Neural cell (in vitro differentiated cells): ENCODE results near the gene GPS1. TPM values are rescaled to one million over a fixed set of nuclear protein-coding genes. Genes with fewer than 3 reads are reported as not detected.

ENCODE experiments used
- H2AFZ ChIP-seq: fragments of 200-600, 300-800 bp; sonication (generic), shearing (Covaris generic); 2 replicates; pipeline ENCODE4 v1.6.0; 2014; ENCODE audit warnings: low read depth, mild to moderate bottlenecking, antibody characterized with exemption, low read length, moderate library complexity
- H3F3A ChIP-seq: fragments of 200-600 bp; shearing (Covaris generic); 2 replicates; pipeline ENCODE4 v1.6.1; 2016; ENCODE audit warnings: mild to moderate bottlenecking, moderate library complexity, mixed read lengths, antibody characterized with exemption, low read length; ENCODE audit not compliant: insufficient read depth, poor library complexity, severe bottlenecking
- H3K27ac ChIP-seq: fragments of 200-600, 300-800 bp; sonication (generic), shearing (Covaris generic); 2 replicates; pipeline ENCODE4 v1.5.1; 2014; ENCODE audit warnings: mild to moderate bottlenecking, low read length, moderate library complexity
- H3K27me3 ChIP-seq: fragments of 300-800, 200-600 bp; sonication (generic), shearing (Covaris generic); 2 replicates; pipeline ENCODE4 v1.6.0; 2014; ENCODE audit warnings: mild to moderate bottlenecking, low read depth, low read length, moderate library complexity; ENCODE audit not compliant: insufficient read depth
- H3K36me3 ChIP-seq: fragments of 300-800, 200-600 bp; sonication (generic), shearing (Covaris generic); 2 replicates; pipeline ENCODE4 v1.5.1; 2014; ENCODE audit warnings: mild to moderate bottlenecking, antibody characterized with exemption, low read length, moderate library complexity; ENCODE audit not compliant: insufficient read depth
- H3K4me2 ChIP-seq: fragments of 300-800, 200-600 bp; sonication (generic), shearing (Covaris generic); 2 replicates; pipeline ENCODE4 v1.6.0; 2014; ENCODE audit warnings: mild to moderate bottlenecking, low read length
- H3K4me3 ChIP-seq: fragments of 300-800, 200-600 bp; sonication (generic), shearing (Covaris generic); 2 replicates; pipeline ENCODE4 v1.5.1; 2014; ENCODE audit warnings: mild to moderate bottlenecking, low read length, moderate library complexity
- H3K79me2 ChIP-seq: fragments of 200-600 bp; shearing (Covaris generic); replicated peaks from 2 replicates; pipeline ENCODE4 v1.6.0; 2014; ENCODE audit warnings: mild to moderate bottlenecking, low read length, moderate library complexity; ENCODE audit not compliant: insufficient read depth
- H3K9ac ChIP-seq: fragments of 300-800, 200-600 bp; sonication (generic), shearing (Covaris generic); 2 replicates; pipeline ENCODE4 v1.6.1; 2016; ENCODE audit warnings: mild to moderate bottlenecking, low read length, mixed read lengths
- H3K9me2 ChIP-seq: fragments of 200-600 bp; shearing (Covaris generic); 2 replicates; pipeline ENCODE4 v1.6.1; 2016; ENCODE audit warnings: mild to moderate bottlenecking, low read length, mixed read lengths; ENCODE audit not compliant: insufficient read depth
- H3K9me3 ChIP-seq: fragments of 200-600, 300-800 bp; sonication (generic), shearing (Covaris generic); 2 replicates; pipeline ENCODE4 v1.6.1; 2016; ENCODE audit warnings: mild to moderate bottlenecking, mixed run types, low read length, moderate library complexity, mixed read lengths
- H4K20me1 ChIP-seq: fragments of 200-600 bp; shearing (Covaris generic); 2 replicates; pipeline ENCODE4 v1.6.1; 2016; ENCODE audit warnings: mild to moderate bottlenecking, mixed run types; ENCODE audit not compliant: insufficient read depth
- CTCF ChIP-seq: fragments of 450-650 bp; IDR thresholded peaks from 2 replicates; pipeline ENCODE4 v1.5.1; 2014; ENCODE audit warnings: antibody characterized with exemption, mild to moderate bottlenecking, moderate library complexity; ENCODE audit not compliant: poor library complexity, severe bottlenecking
- EP300 ChIP-seq: fragments of 450-650 bp; conservative IDR thresholded peaks from 2 replicates; pipeline ENCODE4 v1.6.1; 2014; ENCODE audit warnings: antibody characterized with exemption, mild to moderate bottlenecking, moderate library complexity; ENCODE audit not compliant: poor library complexity, severe bottlenecking
- EZH2 ChIP-seq: fragments of 200-600, 300-800 bp; shearing (Covaris generic), sonication (generic); IDR thresholded peaks from 2 replicates; pipeline ENCODE4 v1.6.1; 2014; ENCODE audit warnings: antibody characterized with exemption, low read length, borderline replicate concordance, mild to moderate bottlenecking; ENCODE audit not compliant: insufficient read depth, poor library complexity, severe bottlenecking
- MXI1 ChIP-seq: fragments of 450-650 bp; conservative IDR thresholded peaks from 2 replicates; pipeline ENCODE4 v1.6.1; 2014; ENCODE audit warnings: antibody characterized with exemption, mild to moderate bottlenecking; ENCODE audit not compliant: poor library complexity, severe bottlenecking
- POLR2AphosphoS5 ChIP-seq: IDR thresholded peaks from 2 replicates; pipeline ENCODE4 v1.6.1; 2012
- RAD21 ChIP-seq: fragments of 450-650 bp; conservative IDR thresholded peaks from 2 replicates; pipeline ENCODE4 v1.6.1; 2014; ENCODE audit warnings: antibody characterized with exemption, mild to moderate bottlenecking, moderate library complexity
- SMC3 ChIP-seq: fragments of 450-650 bp; conservative IDR thresholded peaks from 2 replicates; pipeline ENCODE4 v1.6.1; 2014; ENCODE audit warnings: antibody characterized with exemption, mild to moderate bottlenecking, moderate library complexity; ENCODE audit not compliant: poor library complexity
- TAF1 ChIP-seq: IDR thresholded peaks from 2 replicates; pipeline ENCODE4 v1.6.1; 2012; ENCODE audit warnings: low read depth
- polyA plus RNA-seq: library from polyadenylated mRNA; depleted of rRNA; stranded (reverse); fragments of >200 nt; gene quantifications from 2 replicates; pipeline ENCODE4 v1.2.3, GENCODE V29; 2014
- TF ChIP-seq, protein P1 (sequence below): IDR thresholded peaks from 2 replicates; pipeline ENCODE4 v1.6.1; 2012; ENCODE audit warnings: borderline replicate concordance

Gene GPS1
- polyA plus RNA-seq, 1 donor from 2014 or later, result 170 TPM

DNA sequence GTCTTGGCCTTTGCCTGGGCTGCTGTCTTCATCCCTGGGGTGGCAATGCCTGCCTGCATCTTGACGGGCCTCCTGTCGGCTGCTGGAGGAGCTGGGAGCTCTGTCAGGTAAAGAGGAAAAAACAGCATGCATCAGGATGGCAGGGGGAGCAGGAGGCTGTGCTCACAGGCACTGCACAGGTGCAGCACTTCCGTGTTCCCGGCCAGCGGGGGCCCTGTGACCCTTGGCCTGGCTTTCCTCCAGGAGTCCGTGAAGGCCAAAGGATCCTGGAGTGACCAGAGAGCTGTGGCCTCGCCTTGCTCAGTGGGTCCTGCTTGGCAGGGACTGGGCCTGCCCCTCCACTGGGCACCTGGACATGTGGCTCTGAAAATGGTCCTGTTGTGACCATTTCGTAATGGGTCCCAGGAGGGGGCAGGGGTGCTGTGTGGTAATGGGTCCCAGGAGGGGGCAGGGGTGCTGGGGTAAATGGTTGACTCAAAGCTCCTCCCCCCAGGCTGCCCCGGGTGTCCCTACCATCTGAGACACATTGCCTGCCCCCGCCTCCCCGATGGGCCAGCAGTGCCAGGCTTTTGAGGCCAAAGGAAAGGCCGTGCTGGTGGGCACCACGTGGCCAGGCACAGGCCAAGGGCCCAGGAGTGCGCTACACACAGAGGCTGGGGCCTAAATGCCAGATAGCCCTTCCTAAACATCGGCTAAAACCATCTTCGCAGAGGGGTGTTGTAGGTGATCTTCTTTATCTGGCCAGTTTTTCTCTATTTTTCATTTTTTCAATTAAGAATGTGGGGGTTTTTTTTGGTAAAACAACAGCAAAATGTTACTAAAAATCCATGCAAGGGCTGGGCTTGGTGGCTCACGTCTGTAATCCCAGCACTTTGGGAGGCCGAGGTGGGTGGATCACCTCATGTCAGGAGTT lies 50.3 kb downstream of the GPS1 start:
- no peaks in the 10 kb centered on the region for H4K20me1 ChIP-seq
- no peaks in the 10 kb centered on the region for H3K9me2 ChIP-seq
- H3F3A ChIP-seq, result no peaks in the 10 kb centered on the region
- no peak overlapping the region for H3K27ac ChIP-seq
- no peak overlapping the region for H2AFZ ChIP-seq
- H3K9me3 ChIP-seq, result no peaks in the 10 kb centered on the region
- TF ChIP-seq RAD21 (no peak), POLR2AphosphoS5 (no peak), TAF1 (no peak), MXI1 (no peak), EP300 (no peak), SMC3 (no peak), CTCF (no peak), EZH2 (no peak)
- TF ChIP-seq, protein P1, sequence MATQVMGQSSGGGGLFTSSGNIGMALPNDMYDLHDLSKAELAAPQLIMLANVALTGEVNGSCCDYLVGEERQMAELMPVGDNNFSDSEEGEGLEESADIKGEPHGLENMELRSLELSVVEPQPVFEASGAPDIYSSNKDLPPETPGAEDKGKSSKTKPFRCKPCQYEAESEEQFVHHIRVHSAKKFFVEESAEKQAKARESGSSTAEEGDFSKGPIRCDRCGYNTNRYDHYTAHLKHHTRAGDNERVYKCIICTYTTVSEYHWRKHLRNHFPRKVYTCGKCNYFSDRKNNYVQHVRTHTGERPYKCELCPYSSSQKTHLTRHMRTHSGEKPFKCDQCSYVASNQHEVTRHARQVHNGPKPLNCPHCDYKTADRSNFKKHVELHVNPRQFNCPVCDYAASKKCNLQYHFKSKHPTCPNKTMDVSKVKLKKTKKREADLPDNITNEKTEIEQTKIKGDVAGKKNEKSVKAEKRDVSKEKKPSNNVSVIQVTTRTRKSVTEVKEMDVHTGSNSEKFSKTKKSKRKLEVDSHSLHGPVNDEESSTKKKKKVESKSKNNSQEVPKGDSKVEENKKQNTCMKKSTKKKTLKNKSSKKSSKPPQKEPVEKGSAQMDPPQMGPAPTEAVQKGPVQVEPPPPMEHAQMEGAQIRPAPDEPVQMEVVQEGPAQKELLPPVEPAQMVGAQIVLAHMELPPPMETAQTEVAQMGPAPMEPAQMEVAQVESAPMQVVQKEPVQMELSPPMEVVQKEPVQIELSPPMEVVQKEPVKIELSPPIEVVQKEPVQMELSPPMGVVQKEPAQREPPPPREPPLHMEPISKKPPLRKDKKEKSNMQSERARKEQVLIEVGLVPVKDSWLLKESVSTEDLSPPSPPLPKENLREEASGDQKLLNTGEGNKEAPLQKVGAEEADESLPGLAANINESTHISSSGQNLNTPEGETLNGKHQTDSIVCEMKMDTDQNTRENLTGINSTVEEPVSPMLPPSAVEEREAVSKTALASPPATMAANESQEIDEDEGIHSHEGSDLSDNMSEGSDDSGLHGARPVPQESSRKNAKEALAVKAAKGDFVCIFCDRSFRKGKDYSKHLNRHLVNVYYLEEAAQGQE, result no peak
- H3K36me3 ChIP-seq, result no peaks in the 10 kb centered on the region
- no peak overlapping the region for H3K9ac ChIP-seq
- no peaks in the 10 kb centered on the region for H3K27me3 ChIP-seq
- no peak overlapping the region for H3K4me2 ChIP-seq
- H3K79me2 ChIP-seq, result peaks cover 2% of the 10 kb centered on the region
- no peak overlapping the region for H3K4me3 ChIP-seq

GRCh38 chr17:82103553-82104451 lies 52.1 kb downstream of the GPS1 start:
- Histone ChIP-seq H3F3A (no peaks in the 10 kb centered on the region), H2AFZ (no peak overlapping the region), H3K9me2 (no peaks in the 10 kb centered on the region), H3K4me3 (no peak overlapping the region), H4K20me1 (no peaks in the 10 kb centered on the region), H3K79me2 (no peaks in the 10 kb centered on the region), H3K4me2 (no peak overlapping the region), H3K27me3 (no peaks in the 10 kb centered on the region), H3K27ac (no peak overlapping the region), H3K36me3 (no peaks in the 10 kb centered on the region), H3K9ac (no peak overlapping the region), H3K9me3 (no peaks in the 10 kb centered on the region)
- TF ChIP-seq TAF1, result no peak
- TF ChIP-seq EZH2, result no peak
- no peak for TF ChIP-seq RAD21
- TF ChIP-seq, protein P1, result no peak
- TF ChIP-seq POLR2AphosphoS5, result no peak
